HG03575 (cell line): ENCODE measurements around the gene COL16A1.

Source experiments
- ATAC-seq: cut with Tn5 transposase; IDR thresholded peaks from one replicate; pipeline ENCODE4 v1.9.1; 2021; ENCODE audit not compliant: unreplicated experiment, insufficient number of reproducible peaks, low FRiP score; ENCODE audit errors: extremely low read depth

The COL16A1 gene

DNA sequence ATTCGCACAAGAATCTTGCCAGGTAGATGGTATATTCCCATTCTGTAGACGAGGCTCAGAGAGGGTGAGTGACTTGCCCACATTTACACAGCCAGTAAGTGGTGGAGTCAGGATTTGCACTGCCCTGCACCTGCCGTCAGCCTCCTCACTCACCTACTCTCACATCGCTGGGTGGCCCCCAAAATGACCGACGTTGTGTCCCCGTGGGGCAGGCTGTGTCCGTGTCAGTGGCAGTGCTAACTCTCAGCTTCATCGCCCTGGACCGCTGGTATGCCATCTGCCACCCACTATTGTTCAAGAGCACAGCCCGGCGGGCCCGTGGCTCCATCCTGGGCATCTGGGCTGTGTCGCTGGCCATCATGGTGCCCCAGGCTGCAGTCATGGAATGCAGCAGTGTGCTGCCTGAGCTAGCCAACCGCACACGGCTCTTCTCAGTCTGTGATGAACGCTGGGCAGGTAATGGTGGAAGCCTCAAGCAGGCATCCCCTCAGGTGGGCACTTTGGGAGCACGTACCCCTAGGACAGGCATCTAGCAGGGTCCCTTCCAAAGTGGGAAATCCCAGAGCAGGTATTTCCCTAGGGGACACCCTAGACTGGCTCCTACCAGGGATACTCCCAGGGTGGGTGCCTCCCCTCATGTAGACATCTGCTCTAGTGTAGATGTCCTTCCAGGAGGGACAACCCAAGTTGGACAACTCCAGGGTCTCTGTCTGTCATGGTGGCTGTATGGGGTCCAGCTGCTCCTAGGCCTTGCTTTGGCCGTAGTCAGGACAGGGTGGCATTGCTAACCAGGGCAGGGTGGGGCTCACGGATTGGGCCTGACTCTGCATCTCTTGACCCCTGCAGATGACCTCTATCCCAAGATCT, 83.0 kb downstream of the COL16A1 start:
- ATAC-seq: no peak

DNA sequence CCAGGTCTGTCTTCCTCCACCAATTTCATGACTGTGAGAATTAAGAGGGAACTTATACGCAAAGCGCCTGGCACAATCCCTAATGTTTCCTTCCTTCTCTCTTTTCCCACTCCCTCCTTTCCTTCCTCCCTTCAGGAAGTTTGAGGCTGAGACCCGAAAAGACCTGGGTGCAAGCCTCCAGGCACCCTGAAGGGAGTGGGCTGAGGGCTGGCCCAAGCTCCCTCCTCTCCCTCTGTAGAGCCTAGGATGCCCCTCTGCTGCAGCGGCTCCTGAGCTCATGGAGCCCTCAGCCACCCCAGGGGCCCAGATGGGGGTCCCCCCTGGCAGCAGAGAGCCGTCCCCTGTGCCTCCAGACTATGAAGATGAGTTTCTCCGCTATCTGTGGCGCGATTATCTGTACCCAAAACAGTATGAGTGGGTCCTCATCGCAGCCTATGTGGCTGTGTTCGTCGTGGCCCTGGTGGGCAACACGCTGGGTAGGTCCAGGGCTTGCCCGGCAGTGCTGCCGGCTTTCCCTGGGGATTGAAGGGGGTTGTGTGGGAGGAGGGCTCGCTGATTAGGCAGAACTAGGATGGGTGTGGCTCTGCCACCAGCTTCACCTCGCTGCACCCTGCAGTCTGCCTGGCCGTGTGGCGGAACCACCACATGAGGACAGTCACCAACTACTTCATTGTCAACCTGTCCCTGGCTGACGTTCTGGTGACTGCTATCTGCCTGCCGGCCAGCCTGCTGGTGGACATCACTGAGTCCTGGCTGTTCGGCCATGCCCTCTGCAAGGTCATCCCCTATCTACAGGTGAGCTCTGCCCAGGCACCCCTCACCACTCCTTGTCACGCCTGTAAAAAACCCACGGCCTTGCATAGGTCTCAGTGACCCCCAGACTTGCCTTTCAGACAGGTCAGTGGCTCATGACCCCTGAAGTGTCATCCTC, 84.6 kb downstream of the COL16A1 start:
- ATAC-seq: no peak

DNA sequence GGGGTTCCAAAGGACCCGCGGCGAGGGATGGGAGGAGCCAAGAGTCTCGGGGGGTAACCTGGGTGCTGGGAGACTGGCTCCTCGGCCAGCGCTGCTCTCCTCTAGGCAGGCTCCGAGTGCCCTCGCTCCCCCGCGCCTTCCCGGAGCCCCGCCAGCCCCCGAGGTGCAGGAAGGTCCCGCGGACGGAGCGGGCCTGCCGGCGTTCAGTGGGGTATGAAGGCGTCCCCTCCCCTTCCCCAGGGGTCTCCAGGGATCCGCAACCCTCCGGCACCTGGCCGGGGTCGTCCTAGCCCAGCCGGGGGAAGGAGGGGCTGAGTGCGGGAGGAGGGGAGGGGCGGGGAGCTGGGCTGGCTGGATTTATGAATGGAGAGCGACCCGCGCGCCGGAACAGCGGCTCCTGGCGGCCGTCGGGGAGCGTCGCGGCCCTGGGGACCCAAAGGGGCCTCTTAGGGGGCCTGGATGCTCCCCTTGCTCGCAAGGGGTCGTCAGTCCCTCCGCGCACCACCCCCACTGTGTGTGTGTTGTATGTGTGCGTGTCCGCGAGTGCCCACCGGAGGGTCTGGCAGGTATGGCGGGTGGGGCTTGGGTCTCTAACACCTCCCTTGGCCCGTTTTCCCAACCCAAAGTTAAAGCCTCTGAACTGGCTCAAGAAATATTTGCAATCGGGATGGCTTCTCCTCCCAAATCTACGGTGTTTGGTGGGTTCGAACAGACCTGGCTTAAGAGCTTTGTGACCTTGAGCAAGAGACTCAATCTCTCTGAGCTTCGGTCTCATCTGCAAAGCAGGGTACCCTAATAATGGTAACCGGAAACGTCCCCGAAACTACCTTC, 85.7 kb downstream of the COL16A1 start:
- ATAC-seq: no peak

DNA sequence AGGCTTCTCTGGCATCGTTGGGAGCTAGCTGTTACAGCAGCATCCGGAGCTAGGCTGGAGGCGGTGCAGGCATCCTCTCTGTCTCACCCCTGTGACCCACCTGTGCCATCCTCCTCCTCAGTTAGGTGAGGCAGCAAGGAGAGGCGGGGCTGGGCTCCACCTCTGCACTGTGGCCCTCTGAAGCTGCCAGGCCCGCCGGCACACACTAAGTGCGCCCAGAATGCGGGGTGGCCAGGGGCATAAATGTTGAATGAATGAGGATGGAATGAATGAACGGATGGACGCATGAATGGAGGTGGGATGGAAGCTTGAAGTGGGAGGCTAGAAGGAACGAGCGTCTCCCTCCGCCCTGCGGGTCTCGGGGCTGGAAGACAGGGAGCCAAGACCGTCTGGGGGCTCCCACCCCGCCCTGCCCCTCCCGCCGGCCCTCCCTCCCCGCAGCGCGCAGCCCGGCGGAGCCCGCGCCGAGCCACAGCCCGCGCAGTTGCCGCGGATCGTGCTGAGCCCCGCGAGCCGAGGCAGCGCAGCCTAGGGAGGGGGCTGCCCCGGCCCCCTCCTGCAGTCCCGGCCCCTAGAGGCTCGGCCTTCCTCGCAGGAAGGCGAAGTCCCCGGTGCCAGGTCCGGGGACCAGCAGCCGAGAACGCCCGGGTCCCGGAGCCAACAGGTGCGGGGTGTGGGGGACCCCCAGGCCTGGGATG, 86.5 kb downstream of the COL16A1 start, which contains the start of gene HCRTR1:
Gene HCRTR1 (plus strand): TSS at position 472 of the 698 bp plus-strand sequence. CDS start 1,504 bp downstream, outside the sequence.
- ATAC-seq: no peak

DNA sequence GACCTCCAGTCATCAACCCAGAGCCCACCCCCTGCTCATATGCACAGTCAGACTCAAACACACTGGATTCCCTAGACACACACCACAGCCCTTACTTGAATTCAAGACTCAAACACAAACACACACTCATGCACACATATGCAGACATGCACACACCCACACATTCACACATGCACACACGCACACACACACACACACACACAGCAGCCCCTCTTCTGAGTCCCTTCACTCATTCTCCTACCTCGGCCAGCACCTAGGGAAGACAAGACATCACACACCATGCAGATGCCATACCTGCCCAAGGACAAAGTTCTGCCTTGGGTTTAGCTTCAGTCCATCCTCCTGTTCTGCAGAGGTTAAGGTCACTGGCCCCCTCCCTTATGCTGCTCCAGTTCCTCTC, 87.9 kb downstream of the COL16A1 start:
- ATAC-seq: no peak

DNA sequence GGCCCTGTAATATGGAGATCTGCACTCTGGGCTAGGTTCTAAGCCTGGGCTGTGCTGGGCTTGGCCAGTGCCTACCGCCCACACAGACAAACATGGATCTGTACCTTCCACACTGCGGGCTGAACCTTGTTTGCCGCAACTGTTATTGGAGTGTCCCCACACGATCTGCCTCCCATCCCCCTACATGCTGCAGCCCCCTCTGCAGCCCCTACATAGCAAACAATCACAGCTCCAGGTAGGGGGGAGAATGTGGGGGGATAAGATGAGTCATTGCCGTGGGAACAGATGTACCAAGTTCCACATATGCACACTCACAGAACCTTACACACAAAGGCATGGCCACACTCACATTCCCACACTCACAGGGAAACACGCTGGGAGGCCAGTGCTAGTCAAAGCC, 88.4 kb downstream of the COL16A1 start:
- ATAC-seq: no peak

DNA sequence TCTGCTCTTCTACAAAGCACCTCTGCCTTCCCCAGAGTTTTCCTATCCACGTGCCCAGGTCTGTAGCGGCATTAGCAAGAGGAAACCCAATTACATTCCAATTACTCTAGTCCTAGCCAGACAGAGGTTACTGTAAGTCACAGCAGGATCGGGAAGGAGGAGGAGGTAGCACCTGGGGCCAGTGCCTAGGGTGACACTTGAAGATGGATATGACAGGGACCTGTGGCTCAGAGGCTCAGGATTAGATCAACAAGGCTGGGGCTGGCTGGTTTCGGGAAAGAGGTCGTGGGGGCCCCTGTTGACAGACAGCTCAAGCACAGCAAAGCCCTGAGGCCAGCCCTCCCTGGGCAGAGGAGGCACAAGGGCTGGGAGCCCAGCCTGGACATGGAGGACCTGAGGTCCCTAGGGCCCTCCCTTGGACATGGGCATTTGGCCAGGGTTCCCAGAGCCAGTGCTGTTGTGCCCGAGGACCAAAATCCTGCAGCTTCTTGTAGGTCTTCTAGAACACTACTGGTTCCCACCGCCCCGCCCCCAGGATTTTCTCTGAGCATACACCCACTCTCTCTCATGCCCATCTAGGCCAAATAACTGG, 89.3 kb downstream of the COL16A1 start:
- no peak for ATAC-seq

DNA sequence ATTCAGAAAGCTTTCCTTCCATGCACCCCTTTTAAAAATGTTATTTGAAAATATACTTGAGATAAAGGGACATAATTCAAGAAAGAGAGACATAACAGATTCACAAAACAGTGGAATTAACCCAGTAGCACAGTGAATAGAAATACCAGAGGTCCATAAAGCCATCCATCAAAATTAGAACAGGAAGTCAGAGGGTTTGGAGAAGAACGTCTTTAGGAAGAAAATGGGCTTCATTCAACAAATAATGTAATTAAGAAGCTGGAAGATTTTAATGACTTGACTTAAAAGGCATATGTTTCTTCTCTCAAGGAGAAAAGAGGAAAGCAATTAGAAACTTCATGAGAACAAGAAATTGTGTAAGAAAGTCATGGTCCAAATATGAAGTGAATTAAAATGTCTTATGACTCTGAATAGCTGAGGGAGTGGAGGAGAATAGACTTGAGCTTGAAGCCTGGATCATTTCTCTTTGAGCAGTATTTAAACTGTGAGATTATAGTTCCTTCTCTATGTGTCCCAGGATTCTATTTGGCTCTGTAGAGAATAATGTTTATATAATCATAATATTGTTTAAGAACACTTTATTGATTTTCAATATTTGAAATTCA, 94.2 kb downstream of the COL16A1 start:
- ATAC-seq: no peak

DNA sequence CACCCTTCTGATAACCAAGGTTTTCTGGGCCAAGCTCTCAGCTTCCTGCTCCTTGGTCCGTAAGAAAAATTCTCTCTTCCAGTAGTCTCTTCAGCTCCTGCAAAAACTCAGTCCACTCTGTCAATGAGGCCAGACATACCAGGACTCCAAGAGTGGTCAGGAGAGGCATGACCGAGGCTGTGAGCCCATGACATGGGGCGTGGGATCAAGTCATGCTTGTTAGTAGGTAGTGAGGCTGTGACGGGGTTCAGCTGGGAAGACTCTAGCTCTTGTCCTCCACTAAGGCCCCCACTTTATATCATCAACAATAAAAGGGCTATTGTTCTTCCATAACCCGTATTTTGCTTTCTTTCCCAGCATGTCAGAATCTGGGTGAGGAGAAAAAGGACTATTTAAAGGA, 96.5 kb downstream of the COL16A1 start:
- ATAC-seq: no peak

DNA sequence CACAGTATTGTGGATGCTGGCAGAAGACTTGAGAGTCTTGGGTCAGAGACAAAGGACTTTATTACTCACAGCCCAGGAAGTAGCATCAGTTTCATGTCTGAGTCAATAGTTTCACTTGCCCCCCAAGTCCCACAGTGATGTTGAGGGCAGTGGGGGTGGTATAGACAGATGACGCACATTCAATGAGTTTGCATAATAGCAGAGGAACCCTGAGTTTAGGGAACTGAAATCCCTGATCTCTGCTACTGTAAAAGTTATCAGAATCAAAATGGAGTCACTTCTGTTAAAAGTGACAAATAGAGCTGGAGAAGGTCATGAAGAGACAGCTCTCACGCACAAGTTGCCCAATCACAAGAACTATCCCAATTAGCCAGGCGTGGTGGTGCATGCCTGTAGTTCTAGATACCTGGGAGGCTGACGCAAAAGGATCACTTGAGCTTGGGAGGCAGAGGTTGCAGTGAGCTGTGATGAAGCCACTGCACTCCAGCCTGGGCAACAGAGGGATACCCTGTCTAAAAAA, 97.8 kb downstream of the COL16A1 start:
- ATAC-seq: no peak
